ENCODE measurements around the gene AQP3.
A peak's percentile ranks its signal among the peaks of the same experiment; 100 is the strongest.

AQP3 gene

GRCh38 chr9:33415501-33416038 lies 31.8 kb downstream of the AQP3 start:
- no peaks in the 10 kb centered on the region for H3K36me3 ChIP-seq (ENCODE audit: control insufficient read depth, low read length)
- no peaks in the 10 kb centered on the region for H3K4me1 ChIP-seq (ENCODE audit: control insufficient read depth, low read length)
- no peaks in the 10 kb centered on the region for H3K9me3 ChIP-seq (ENCODE audit: control insufficient read depth, insufficient read depth, low read length)
- H3F3A ChIP-seq (ENCODE audit: control insufficient read depth, insufficient read depth) = no peaks in the 10 kb centered on the region
- H3K9me2 ChIP-seq (replicated peaks; ENCODE audit: control insufficient read depth, low read length) = no peaks in the 10 kb centered on the region
- no peaks in the 10 kb centered on the region for H3K79me2 ChIP-seq (ENCODE audit: control insufficient read depth, low read length)
- no peak overlapping the region; the same call in 1 of the 2 replicates for H3K4me2 ChIP-seq (ENCODE audit: low read length)
- TF ChIP-seq, protein P1, sequence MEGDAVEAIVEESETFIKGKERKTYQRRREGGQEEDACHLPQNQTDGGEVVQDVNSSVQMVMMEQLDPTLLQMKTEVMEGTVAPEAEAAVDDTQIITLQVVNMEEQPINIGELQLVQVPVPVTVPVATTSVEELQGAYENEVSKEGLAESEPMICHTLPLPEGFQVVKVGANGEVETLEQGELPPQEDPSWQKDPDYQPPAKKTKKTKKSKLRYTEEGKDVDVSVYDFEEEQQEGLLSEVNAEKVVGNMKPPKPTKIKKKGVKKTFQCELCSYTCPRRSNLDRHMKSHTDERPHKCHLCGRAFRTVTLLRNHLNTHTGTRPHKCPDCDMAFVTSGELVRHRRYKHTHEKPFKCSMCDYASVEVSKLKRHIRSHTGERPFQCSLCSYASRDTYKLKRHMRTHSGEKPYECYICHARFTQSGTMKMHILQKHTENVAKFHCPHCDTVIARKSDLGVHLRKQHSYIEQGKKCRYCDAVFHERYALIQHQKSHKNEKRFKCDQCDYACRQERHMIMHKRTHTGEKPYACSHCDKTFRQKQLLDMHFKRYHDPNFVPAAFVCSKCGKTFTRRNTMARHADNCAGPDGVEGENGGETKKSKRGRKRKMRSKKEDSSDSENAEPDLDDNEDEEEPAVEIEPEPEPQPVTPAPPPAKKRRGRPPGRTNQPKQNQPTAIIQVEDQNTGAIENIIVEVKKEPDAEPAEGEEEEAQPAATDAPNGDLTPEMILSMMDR (IDR thresholded peaks at IDR 0.05; ENCODE audit: low read depth, low read length, poor library complexity, severe bottlenecking) = peak; percentile 93
- TF ChIP-seq EZH2phosphoT487 (IDR thresholded peaks at IDR 0.05; ENCODE audit: borderline replicate concordance, low read length) = no peak
- H4K20me1 ChIP-seq (ENCODE audit: control insufficient read depth, insufficient read depth, low read depth, low read length) = no peaks in the 10 kb centered on the region
- no peak overlapping the region for H3K27ac ChIP-seq (ENCODE audit: low read depth, low read length)
- no peaks in the 10 kb centered on the region for H3K27me3 ChIP-seq (ENCODE audit: control insufficient read depth, low read length)
- no peak overlapping the region for H3K4me3 ChIP-seq (ENCODE audit: low read length)

GRCh38 chr9:33414889-33415500 lies 32.4 kb downstream of the AQP3 start:
- Histone ChIP-seq H3K79me2 (ENCODE audit: control insufficient read depth, low read length) (no peaks in the 10 kb centered on the region), H3K9me2 (replicated peaks; ENCODE audit: control insufficient read depth, low read length) (no peaks in the 10 kb centered on the region), H3K4me3 (ENCODE audit: low read length) (no peak overlapping the region), H3K9me3 (ENCODE audit: control insufficient read depth, insufficient read depth, low read length) (no peaks in the 10 kb centered on the region), H4K20me1 (ENCODE audit: control insufficient read depth, insufficient read depth, low read depth, low read length) (no peaks in the 10 kb centered on the region), H3K36me3 (ENCODE audit: control insufficient read depth, low read length) (no peaks in the 10 kb centered on the region), H3K27me3 (ENCODE audit: control insufficient read depth, low read length) (no peaks in the 10 kb centered on the region), H3K4me1 (ENCODE audit: control insufficient read depth, low read length) (no peaks in the 10 kb centered on the region), H3F3A (ENCODE audit: control insufficient read depth, insufficient read depth) (no peaks in the 10 kb centered on the region), H3K4me2 (ENCODE audit: low read length) (no peak overlapping the region), H3K27ac (ENCODE audit: low read depth, low read length) (no peak overlapping the region)
- TF ChIP-seq, protein P1 (IDR thresholded peaks at IDR 0.05; ENCODE audit: low read depth, low read length, poor library complexity, severe bottlenecking) = no peak
- no peak for TF ChIP-seq EZH2phosphoT487 (IDR thresholded peaks at IDR 0.05; ENCODE audit: borderline replicate concordance, low read length)

DNA sequence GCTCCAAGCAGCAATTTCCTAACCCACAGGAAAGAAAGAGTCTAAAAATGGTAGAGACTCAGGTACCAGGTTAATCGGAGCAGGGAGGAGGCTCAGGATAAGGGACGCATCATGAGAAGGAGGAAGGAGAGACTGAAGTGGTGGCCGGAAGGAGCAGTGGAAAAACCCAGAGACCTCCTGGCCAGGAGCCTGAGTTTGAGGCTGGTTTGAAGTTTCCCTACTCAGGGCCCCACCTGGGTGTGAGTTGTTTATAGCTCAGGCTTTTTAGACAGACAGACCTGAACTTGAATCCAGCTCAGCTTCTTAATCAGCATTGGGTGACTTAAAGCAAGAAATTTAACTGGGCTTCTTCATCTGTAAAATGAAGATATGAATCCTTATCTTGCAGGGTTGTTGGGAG lies 33.1 kb downstream of the AQP3 start:
- Histone ChIP-seq H3K4me2 (ENCODE audit: low read length) (no peak overlapping the region), H4K20me1 (ENCODE audit: control insufficient read depth, insufficient read depth, low read depth, low read length) (no peaks in the 10 kb centered on the region), H3K79me2 (ENCODE audit: control insufficient read depth, low read length) (no peaks in the 10 kb centered on the region), H3K4me3 (ENCODE audit: low read length) (no peak overlapping the region), H3K27me3 (ENCODE audit: control insufficient read depth, low read length) (no peaks in the 10 kb centered on the region), H3K9me2 (replicated peaks; ENCODE audit: control insufficient read depth, low read length) (no peaks in the 10 kb centered on the region), H3K4me1 (ENCODE audit: control insufficient read depth, low read length) (no peaks in the 10 kb centered on the region), H3K27ac (ENCODE audit: low read depth, low read length) (no peak overlapping the region), H3K9me3 (ENCODE audit: control insufficient read depth, insufficient read depth, low read length) (no peaks in the 10 kb centered on the region), H3K36me3 (ENCODE audit: control insufficient read depth, low read length) (no peaks in the 10 kb centered on the region), H3F3A (ENCODE audit: control insufficient read depth, insufficient read depth) (no peaks in the 10 kb centered on the region)
- no peak for TF ChIP-seq EZH2phosphoT487 (IDR thresholded peaks at IDR 0.05; ENCODE audit: borderline replicate concordance, low read length)
- TF ChIP-seq, protein P1 (IDR thresholded peaks at IDR 0.05; ENCODE audit: low read depth, low read length, poor library complexity, severe bottlenecking) = no peak

All from DOHH2 (cell line).